HL-60 (cell line): ENCODE results near the gene USP32.

Experiments
- DNase-seq, 2 experiments: peaks; one replicate each; pipeline ENCODE4 v3.0.0-alpha.2; 2010 to 2020; ENCODE audit warnings: low read depth in 1 of 2, low spot score in 1 of 2
- H3K27ac ChIP-seq: fragments of 250-450 bp; sonication (Bioruptor Pico); replicated peaks from 2 replicates; pipeline ENCODE4 v1.5.1; 2020; ENCODE audit warnings: mild to moderate bottlenecking, moderate library complexity
- H3K27me3 ChIP-seq: fragments of 250-450 bp; sonication (Bioruptor Pico); 2 replicates; pipeline ENCODE4 v1.5.1; 2021; ENCODE audit warnings: mild to moderate bottlenecking, moderate library complexity; ENCODE audit not compliant: insufficient read depth, poor library complexity, severe bottlenecking
- H3K4me3 ChIP-seq: replicated peaks from 2 replicates; pipeline ENCODE4 v1.5.1; 2011; ENCODE audit warnings: mild to moderate bottlenecking, control low read depth, low read length; ENCODE audit not compliant: insufficient read depth
- GABPA ChIP-seq: IDR thresholded peaks from 2 replicates; pipeline ENCODE4 v1.6.1; 2012; ENCODE audit warnings: low read depth
- POLR2AphosphoS5 ChIP-seq: IDR thresholded peaks from 2 replicates; pipeline ENCODE4 v1.6.1; 2012; ENCODE audit warnings: low read depth
- REST ChIP-seq: IDR thresholded peaks from 2 replicates; pipeline ENCODE4 v1.6.1; 2012; ENCODE audit warnings: low read depth; ENCODE audit not compliant: insufficient replicate concordance
- SPI1 ChIP-seq: IDR thresholded peaks from 2 replicates; pipeline ENCODE4 v1.6.1; 2012; ENCODE audit warnings: low read depth, mild to moderate bottlenecking, borderline replicate concordance
- TF ChIP-seq, protein P1 (sequence below): IDR thresholded peaks from one replicate; pipeline ENCODE4 v1.5.1; 2011; ENCODE audit warnings: low read length, control low read depth, inconsistent platforms; ENCODE audit not compliant: insufficient read depth

Gene USP32

GRCh38 chr17:60137731-60138130 lies 254.2 kb downstream of the USP32 start:
- Histone ChIP-seq H3K27me3 (peaks cover 19% of the 10 kb centered on the region), H3K27ac (no peak overlapping the region), H3K4me3 (no peak overlapping the region)
- TF ChIP-seq REST (no peak), SPI1 (no peak)
- DNase-seq, result no peak

GRCh38 chr17:60135951-60136666 lies 255.8 kb downstream of the USP32 start:
- Histone ChIP-seq H3K4me3 (no peak overlapping the region), H3K27ac (no peak overlapping the region), H3K27me3 (peaks cover 18% of the 10 kb centered on the region)
- no peak for DNase-seq
- TF ChIP-seq SPI1 (no peak), POLR2AphosphoS5 (no peak), GABPA (no peak), REST (no peak)
- TF ChIP-seq, protein P1, sequence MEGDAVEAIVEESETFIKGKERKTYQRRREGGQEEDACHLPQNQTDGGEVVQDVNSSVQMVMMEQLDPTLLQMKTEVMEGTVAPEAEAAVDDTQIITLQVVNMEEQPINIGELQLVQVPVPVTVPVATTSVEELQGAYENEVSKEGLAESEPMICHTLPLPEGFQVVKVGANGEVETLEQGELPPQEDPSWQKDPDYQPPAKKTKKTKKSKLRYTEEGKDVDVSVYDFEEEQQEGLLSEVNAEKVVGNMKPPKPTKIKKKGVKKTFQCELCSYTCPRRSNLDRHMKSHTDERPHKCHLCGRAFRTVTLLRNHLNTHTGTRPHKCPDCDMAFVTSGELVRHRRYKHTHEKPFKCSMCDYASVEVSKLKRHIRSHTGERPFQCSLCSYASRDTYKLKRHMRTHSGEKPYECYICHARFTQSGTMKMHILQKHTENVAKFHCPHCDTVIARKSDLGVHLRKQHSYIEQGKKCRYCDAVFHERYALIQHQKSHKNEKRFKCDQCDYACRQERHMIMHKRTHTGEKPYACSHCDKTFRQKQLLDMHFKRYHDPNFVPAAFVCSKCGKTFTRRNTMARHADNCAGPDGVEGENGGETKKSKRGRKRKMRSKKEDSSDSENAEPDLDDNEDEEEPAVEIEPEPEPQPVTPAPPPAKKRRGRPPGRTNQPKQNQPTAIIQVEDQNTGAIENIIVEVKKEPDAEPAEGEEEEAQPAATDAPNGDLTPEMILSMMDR, result no peak

- Histone ChIP-seq H3K27ac (peak overlapping the region; percentile 58), H3K4me3 (peak overlapping the region; percentile 54), H3K27me3 (peaks cover 13% of the 10 kb centered on the region)
- TF ChIP-seq POLR2AphosphoS5 (peak; percentile 65; the same call in 1 of the 2 replicates), REST (no peak), SPI1 (0 out of 2 replicates have a peak, but pooled peaks have one; percentile 5), GABPA (no peak)
- TF ChIP-seq, protein P1, result no peak
- peak; percentile 55 to 93 for DNase-seq
Observed at GRCh38 chr17:60135151-60135950, 256.6 kb downstream of the USP32 start.
